NCI-H2171 (cell line): ENCODE measurements around the gene PRF1.
"Not testable (repeated sequence)": the region's sequence is repeated elsewhere in the genome, so short reads cannot be mapped to it uniquely, and the experiment has no call there.

Source experiments
- DNase-seq: peaks from one replicate; lab custom pipeline; 2025; lab: John Stamatoyannopoulos, UW

PRF1 gene

DNA sequence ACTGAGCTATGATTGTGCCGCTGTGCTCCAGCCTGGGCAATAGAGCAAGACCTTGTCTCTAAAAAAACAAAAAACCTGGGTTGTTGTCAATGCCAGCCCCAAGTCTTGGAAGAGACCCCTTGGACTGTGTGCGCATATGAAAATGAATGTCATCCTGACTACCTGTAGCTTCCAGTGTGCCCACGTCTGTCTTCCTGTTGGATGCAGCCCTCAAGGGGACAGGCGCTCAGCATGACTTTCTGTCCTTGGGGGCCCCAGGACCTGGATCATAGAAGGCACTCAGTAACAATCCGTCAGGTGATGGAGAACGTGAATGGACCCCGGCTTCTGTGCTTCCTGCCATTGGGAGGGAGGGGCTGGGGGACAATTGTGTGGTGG is 9.0 kb downstream of the PRF1 start:
- no peak for DNase-seq

DNA sequence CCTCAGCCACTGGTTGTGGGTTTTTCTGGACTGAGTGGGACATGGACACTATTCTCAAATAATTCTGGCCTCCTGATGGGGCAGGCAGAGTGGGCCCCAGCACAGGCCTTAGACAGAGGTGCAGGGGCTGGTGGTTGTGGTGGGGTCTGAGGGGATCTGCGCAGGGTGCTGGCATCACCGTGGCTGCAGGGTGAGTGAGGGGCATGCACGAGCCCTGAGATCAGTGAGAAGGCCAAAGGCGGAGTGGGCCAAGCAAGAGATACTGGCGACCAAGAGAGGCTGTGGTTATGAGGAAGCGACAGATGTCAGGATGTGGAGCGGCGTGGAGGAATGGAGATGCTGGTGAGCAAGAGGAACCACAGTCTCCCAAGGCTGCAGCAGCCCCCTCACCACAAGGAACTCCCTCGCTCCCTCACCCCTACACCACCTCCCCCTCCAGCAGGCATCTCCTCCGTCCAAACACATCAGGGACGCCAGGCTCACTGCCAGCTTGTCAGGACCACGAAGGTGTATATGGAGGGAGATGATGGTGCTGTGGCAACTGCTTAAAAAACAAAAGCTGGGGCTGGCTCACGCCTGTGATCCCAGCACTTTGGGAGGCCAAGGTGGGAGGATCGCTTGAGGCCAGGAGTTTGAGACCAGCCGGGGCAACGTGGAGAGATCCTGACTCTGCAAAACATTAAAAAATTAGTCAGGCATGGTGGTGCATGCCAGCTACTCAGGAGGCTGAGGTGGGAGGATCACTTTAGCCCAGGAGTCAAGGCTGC is 9.6 kb downstream of the PRF1 start:
- no peak for DNase-seq

DNA sequence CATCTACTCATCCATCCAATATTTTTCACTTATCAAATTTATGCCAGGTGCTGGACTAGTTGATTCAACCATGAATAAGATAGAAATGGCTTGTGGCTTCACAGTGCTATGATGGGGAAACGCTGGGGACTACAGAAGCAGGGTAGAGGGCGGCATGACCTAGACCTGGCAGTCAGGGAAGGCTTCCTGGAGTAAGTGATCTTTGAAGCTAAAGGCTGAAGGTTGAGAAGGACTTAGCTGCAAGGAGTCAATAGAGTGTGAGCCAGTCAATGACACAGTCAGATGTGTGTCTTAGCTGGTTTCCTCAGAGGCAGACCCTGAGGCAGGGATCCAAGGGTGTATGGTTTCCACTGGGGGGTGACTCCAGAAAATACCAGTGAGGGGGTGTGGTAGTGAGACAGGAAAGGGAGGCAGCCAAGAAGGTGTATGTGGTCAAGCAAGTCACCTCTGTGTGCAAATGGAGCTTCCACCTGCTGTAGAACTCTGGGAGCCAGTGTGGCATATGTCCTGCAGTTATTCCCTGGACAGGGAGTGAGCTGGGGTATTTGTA is 10.3 kb downstream of the PRF1 start:
- DNase-seq: no peak

DNA sequence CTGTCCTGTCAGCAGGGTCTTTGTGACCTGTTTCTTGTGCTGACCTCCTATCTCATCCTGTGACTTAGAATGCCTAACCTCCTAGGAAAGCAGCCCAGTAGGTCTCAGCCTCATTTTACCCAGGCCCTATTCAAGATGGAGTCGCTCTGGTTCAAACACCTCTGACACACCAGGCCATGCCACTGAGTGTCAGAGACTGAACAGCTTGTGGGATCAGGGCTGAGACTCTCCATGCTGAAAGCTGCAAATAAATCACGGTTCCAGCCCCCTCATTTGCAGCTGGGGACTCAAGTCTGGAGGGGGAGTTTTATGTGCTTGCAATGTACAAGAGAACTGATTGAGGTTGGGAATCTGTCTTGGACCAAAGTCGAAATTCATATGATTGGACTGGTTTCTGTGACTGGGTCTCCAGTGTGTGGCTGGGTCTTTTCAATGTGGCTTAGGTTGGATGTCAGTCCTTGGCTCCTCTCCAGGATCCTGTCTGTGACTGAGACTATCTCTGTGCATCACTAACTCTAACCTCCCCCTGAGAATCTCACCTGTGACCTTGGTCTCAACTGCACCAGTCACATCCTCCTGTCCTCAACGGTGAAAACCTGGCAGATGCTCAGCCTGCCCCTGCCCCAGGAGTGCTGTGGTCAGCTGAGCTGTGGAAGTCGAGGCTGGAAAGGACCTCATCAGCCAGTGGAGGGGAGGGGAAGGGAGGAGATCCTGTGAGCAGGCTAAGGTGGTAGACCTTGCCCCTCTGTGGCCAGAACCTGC is 11.7 kb downstream of the PRF1 start:
- no peak for DNase-seq

DNA sequence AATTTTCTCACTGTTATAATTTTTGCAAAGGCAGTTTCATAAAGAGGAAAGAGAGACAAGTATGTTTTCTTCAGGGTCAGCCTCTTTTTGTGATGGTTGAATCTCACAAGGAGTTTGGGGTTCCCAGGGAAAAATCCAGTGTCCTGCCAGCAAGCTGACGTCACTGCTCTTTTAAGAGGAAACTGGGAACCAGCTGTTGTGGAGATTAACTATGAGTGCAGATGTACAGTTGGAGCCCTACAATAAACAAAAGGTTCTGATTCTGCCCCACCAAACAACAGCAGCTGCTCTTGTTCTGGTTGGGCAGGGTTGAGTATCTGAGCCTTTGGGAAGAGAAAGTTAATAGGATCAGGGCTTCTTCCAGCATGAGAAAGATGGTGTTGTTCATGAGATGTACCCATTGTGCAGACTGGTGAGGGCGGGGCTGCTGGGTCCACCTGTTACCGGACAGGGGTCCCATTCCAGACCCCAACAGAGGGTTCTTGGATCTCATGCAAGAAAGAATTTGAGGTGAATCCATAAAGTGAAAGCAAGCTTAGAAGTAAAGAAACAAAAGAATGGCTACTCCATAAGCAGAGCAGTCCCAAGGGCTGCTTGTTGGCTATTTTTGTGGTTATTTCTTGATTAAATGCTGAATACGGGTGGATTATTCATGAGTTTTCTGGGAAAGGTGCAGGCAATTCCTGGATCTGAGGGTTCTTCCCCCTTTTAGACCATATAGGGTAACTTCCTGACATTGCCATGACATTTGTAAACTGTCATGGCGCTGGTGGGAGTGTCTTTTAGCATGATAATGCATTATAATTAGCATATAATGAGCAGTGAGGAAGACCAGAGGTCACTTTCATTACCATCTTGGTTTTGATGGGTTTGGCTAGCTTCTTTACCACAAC is 12.5 kb downstream of the PRF1 start:
- DNase-seq: no peak

DNA sequence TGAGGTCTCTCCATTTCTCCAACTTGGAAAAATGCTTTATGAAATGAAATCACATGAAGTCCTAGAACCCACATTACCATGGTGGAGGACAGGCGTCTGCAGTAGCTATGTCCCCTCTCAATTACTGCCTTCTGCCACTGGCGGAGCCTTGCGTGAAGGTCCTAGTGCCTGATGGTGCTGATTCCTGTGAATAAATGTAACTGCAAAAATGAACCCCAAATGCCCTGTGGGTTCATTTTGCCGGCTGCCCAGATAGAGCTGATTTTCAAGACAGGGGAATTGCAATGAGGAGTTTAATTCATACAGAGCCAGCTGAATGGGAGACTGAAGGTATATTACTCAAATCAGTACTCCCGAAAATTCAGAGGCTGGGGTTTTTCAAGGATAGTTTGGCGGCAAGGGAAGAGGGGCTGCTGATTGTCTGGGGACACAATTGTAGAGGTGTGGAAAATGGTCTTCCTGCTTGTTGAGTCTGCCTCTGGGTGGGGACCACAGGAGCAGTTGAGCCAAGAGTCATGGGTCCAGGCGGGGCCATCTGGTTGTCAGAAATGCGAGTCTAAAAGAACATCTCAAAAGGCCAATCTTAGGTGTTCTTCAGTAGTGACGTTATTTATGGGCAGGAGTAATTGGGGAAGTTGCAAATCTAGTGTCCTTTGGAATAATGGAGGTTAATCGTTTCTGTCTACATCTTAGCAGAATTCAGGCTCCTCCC is 13.5 kb downstream of the PRF1 start:
- no peak for DNase-seq

DNA sequence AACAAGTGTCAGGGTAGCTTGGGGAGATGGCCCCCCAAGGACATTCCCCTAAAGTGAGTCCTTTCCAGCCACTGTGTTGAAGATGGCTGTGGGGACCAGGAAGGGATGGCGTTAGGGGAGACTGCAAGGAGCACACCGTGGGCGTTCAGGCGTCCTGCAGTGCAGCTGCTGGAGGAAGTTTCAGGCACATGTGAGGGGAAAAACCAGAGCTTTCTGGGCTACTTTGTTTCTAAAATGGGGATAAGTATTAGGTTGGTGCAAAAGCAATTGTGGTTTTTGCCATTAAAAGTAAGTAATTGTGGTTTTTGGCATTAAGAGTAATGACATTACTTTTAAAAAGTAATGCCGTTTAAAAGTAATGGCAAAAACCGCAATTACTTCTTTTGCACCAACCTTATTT is 14.3 kb downstream of the PRF1 start:
- DNase-seq: no peak

DNA sequence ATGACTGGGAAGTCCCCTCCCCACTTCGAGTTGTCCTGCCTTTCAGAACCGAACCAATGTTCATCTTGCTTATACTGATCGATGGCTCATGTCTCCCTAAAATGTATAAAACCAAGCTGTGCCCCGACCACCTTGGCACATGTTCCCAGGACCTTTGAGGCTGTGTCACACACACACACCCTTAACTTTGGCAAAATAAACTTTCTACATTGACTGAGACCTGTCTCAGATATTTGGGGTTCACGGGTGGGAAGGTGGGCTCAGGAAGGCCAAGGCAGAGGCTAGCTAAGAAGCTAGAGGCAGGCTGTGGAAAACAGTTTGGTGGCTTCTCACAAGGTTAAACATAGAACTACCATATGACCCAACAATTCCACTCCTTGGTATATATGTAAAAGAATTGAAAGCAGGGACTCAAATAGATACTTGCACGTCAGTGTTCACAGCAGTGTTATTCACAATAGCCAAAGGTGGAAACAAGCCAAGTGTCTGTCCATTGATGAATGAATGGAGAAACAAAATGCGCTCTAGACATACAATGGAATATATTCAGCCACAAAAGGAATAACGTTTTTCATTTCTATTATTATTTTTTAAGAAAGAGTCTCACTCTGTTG is 15.4 kb downstream of the PRF1 start:
- no peak for DNase-seq

DNA sequence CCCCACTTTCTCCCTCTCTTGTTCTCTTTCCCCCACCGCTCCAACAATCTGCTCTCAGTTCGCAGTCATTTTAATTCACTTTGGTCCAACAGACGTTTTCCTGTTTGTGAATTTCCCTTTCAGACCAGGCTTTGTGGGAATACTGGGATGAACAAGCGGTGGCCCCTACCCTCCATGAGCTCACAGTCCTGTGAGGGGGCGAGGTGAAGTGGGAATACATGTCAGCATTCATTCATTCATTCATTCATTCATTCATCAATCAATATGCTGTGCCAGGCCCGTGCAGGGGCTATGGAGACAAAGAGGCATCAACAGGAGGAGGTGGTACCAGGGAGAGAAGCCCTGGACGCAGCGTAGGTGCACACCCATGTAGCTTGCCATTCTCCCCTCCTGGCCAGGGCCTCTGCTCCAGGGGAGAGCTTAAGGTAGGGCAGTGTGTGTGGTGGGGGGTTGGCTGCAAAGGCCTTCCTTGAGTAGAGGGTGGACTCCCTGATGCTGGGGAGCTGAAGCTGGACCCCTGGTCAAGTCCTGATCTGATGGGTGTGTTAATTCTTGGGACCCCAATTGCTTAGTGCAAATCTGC is 16.1 kb downstream of the PRF1 start:
- no peak for DNase-seq

DNA sequence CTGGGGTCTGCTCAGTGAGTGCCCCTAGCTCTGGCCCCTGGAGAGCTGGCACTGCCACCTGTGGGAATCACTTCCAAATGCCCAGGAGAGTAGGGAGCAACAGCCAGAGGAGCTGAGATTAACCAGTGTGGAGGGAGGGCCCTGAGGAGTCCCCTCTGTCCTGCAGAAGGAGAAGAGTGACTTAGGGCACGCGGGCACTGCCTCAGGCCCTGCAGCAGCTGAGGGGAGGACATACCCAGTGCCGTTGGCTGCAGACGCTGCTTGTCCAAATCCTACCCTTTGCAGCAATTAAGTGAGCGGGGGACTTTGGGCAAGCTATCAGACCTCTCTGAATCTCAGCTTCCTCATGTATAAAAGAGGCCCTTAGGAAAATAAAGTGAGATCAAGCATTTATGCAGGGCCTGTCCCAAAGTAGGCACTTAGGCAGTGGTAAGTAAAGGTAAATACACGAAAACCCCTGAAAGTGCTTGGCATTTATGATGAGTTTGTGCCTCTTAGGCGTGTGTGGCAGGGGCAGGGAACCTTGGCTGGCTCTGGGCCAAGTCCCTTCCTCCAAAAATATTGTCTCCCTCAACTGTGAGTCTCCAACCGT is 16.9 kb downstream of the PRF1 start:
- DNase-seq: no peak

DNA sequence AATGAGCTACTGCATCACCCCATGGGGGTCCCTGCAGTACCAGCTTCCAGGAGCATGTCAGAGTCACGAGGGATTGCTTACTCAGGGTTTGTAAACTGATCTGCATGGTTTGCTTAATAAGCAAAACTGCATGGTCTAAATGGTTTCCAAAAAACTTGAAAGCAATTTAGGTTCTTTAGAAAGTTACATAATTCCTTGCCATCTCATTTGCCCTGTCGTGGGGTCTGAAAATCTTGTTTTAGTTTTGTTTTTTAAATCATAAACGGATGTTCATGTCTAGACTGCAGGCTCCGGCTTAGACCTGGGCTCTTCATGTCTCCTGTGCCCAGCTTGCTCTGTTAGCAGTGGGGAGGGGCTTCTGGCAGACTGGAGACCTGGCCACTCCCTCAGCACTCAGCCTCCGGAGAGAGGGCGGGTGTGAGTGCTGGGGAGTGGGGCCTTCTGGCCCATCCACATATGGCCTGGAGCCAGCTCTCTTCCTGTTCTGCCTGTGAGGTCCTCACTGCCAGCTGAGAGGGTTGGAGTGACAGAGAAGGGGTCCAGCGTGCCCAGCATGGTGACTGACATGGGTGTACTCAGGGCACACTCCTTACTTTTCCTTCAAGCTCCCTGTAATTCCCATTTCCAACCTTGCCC is 17.5 kb downstream of the PRF1 start:
- DNase-seq: peak; percentile 70

DNA sequence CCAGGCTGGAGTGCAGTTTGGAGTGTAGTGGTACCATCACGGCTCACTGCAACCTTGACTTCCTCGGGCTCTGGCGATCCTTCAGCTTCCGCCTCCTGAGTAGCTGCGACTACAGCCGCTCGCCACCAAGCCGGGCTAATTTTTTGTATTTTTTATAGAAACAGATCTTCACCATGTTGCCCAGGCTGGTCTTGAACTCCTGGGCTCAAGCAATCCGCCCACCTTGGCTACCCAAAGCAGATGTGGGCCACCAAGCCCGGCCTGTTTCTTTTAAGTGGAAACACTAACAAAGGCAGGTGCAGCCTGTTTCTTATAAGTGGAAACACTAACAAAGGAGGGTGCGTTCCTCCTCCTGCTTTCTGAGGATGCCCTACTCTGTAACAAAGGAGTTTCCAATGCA is 18.2 kb downstream of the PRF1 start:
- no peak for DNase-seq

DNA sequence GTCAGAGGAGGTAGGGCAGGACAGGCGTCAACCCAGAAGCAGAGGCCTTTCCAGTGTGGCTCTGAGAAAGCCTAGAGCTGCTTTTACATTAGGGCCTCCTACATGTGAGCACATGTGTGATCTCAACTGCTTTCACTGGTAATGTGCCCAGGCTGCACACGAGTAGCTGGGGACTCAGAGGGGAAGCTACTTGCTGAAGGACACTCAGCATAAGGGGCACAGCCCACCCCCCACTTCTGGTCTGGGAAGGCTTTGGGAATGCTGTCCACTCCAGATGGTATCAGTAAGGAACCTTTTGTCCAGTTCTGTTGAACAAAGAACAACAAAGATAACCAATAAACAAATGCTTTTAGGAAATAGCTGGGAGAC is 18.9 kb downstream of the PRF1 start:
- DNase-seq: no peak

DNA sequence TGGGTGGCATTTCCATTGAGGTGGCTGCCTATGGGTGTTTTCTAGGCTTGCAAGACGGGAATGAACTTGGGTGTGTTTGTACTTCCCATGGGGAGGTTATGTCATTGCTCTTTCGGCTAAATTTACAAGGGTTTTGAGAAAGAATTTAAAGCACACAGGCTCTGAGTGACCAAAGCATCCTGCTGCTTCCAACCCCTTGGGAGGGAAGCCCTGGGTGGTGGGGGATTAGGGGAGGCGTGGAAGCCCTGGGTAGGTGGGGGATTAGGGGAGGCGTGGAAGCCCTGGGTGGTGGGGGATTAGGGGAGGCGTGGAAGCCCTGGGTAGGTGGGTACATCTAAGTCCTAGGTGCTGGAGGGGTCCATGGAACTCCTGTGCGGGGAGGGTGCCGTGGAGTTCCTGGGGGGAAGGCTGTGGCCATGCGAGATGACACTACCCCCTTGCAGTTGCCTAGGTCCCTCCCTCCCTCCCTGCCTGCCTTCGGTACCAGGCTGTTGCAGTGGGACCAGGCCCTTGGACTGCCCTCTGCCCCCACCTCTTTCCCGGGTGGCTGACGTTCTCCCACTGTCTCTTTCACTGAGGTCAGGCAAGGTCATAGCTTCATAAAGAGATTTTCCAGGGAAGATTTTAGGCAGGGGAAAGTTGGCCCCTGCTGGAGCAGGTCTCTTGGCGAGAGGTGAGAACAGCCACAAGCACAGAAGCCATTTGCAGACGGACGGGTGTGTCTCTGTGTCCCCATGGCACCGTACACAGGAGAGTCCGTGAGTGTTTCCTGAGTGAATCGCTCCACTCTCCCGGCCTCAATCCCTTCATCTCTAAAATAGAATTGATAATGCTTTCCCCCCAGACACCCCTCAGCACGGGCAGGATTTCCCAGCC is 19.5 kb downstream of the PRF1 start:
- no peak for DNase-seq

DNA sequence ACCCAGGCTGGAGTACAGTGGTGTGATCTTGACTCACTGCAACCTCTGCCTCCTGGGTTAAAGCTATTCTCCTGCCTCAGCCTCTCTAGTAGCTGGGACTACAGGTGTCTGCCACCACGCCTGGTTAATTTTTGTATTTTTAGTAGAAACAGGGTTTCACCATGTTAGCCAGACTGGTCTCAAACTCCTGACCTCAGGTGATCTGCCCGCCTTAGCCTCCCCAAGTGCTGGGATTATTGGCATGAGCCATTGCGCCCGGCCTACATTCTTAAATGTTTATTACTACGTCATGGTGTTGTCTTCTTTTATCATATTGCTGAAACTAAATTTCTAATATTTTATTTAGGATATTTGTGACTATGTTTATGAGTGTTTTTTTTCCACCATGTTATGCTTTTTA is 21.4 kb downstream of the PRF1 start:
- not testable (repeated sequence) for DNase-seq

DNA sequence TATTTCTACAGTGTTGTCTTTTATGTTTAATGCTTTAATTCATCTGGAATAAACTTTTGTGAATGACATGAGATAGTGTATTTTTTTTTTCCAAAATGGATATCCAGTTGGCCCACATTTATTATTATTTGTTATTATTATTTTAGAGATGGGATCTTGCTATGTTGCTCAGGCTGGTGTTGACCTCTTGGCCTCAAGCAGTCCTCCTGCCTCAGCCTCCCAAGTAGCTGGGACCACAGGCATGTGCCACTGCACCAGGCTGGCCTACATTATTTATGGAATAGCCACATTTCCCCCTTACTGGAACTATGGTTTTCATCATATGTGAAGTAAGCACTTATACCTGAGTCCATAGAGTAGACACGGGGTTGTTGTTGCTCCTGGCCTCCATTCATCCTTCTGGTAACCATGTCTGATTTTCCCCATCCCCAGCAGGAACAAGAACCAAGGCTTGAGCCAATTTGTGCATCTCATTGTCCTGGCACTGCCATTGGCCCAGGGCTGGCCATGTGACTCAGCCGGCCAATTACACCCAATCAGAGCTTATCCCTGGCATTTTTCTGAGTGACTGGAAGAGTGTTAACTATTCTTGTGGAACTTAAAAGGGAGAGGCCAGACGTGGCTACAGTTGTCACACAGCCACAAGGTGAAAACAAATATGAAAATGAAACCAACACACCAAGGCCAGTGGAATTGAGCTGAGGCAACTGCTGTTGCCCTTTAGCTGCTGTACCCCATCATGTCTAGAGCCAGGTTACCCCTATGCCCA is 23.1 kb downstream of the PRF1 start:
- DNase-seq: no peak

DNA sequence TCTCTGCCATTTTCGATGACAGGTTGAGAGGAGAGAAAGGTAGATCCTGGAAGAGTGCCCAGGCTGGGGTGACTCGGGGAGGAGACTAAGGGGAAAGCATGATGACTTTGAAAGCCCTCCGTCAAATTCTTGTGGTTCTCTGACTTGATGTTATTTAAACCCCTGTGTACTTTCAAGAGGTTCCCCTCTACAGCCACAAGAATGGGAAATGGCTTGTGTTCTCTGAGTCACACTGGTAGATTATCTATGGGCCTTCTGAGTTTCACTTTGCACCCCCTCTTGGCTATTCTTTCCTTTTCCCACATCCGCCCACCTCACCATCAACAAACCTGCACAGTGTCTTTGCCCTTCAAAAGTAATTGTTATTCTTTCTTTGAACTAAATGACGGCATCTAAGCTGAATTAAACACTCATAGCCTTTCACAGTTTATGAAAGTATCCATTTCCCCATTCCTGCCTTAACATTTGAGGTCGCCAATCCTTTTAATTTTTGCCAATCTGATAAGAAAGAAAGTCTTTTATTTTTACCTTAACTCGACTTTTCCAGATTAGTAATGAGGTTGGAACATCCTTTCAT is 24.1 kb downstream of the PRF1 start:
- DNase-seq: no peak
